Fibroblast of villous mesenchyme (primary cell): ENCODE results near the gene SLC1A2. TPM values are rescaled to one million over a fixed set of nuclear protein-coding genes. Genes with fewer than 3 reads are reported as not detected.

ENCODE experiments used
- DNase-seq: peaks from one replicate; pipeline ENCODE4 v3.0.0-alpha.2; 2010; ENCODE audit warnings: low read depth
- H3K4me3 ChIP-seq: 2 replicates; pipeline ENCODE4 v1.5.1; 2011; ENCODE audit warnings: low read depth, mild to moderate bottlenecking, low read length
- CTCF ChIP-seq: IDR thresholded peaks from 2 replicates; pipeline ENCODE4 v1.5.1; 2012; ENCODE audit warnings: low read depth, mild to moderate bottlenecking, low read length; ENCODE audit not compliant: insufficient read depth
- total RNA-seq: library from RNA; depleted of rRNA; stranded (reverse); fragments of >200 nt; gene quantifications from 2 replicates; pipeline ENCODE4 v1.2.3, GENCODE V29; 2012

Gene SLC1A2
- total RNA-seq, 1 donor, result 23.7 TPM

GRCh38 chr11:35347173-35347878, 72.0 kb downstream of the SLC1A2 start:
- TF ChIP-seq CTCF, result no peak
- no peak for DNase-seq
- no peak overlapping the region for H3K4me3 ChIP-seq

- H3K4me3 ChIP-seq, result no peak overlapping the region
- TF ChIP-seq CTCF, result no peak
- DNase-seq, result no peak
Observed at GRCh38 chr11:35346472-35347156, 72.7 kb downstream of the SLC1A2 start.

- no peak for TF ChIP-seq CTCF
- DNase-seq, result no peak
- no peak overlapping the region for H3K4me3 ChIP-seq
Observed at GRCh38 chr11:35344681-35345574, 74.4 kb downstream of the SLC1A2 start.

GRCh38 chr11:35343033-35343598, 76.2 kb downstream of the SLC1A2 start:
- TF ChIP-seq CTCF, result no peak
- DNase-seq, result no peak
- no peak overlapping the region for H3K4me3 ChIP-seq

- H3K4me3 ChIP-seq, result no peak overlapping the region
- TF ChIP-seq CTCF, result no peak
- no peak for DNase-seq
Observed at GRCh38 chr11:35340715-35341114, 78.6 kb downstream of the SLC1A2 start.

- DNase-seq, result no peak
- H3K4me3 ChIP-seq, result no peak overlapping the region
- no peak for TF ChIP-seq CTCF
Observed at GRCh38 chr11:35340071-35340470, 79.3 kb downstream of the SLC1A2 start.
